HEK293 (cell line): ENCODE measurements around the gene NKPD1.

ENCODE experiments used
- CTCF ChIA-PET: fragments of 350-600 bp; formaldehyde crosslinking; extraction: SDS; loops from one replicate; lab custom pipeline; 2021; ENCODE audit warnings: antibody characterized with exemption; lab: Yijun Ruan, JAX
- POLR2A ChIA-PET: fragments of 300-600 bp; formaldehyde crosslinking; extraction: SDS; loops from one replicate; lab custom pipeline; 2020; ENCODE audit warnings: antibody characterized with exemption, inconsistent platforms; lab: Yijun Ruan, JAX
- H3K27ac ChIP-seq: fragments of 200-500 bp; sonication (Bioruptor generic); 2 replicates; pipeline ENCODE4 v1.5.1; 2014; ENCODE audit warnings: low read depth, low read length, control low read depth, inconsistent platforms; ENCODE audit errors: extremely low read depth
- H3K36me3 ChIP-seq, 2 experiments: fragments of 200-500 bp in 1 of 2; sonication (Bioruptor generic) in 1 of 2; 1 replicate in 1 of 2; 2 replicates in 1 of 2; pipeline ENCODE4 v1.5.1; 2014 to 2017; ENCODE audit warnings: inconsistent platforms in 2 of 2, low read length in 2 of 2; ENCODE audit not compliant: control insufficient read depth in 2 of 2, insufficient read depth in 1 of 2
- H3K4me1 ChIP-seq: fragments of 200-500 bp; sonication (Bioruptor generic); 2 replicates; pipeline ENCODE4 v1.5.1; 2014; ENCODE audit warnings: mild to moderate bottlenecking, low read length, inconsistent platforms; ENCODE audit not compliant: control insufficient read depth, insufficient read depth
- H3K4me3 ChIP-seq: 2 replicates; pipeline ENCODE4 v1.5.1; 2011; ENCODE audit warnings: low read depth, mild to moderate bottlenecking, control low read depth, low read length, moderate library complexity
- H3K9me3 ChIP-seq: fragments of 200-500 bp; sonication (Bioruptor generic); 2 replicates; pipeline ENCODE4 v1.5.1; 2014; ENCODE audit warnings: low read depth, low read length, inconsistent platforms; ENCODE audit not compliant: control insufficient read depth, insufficient read depth
- GLIS1 ChIP-seq: fragments of 450-650 bp; formaldehyde crosslinking; IDR thresholded peaks from 2 replicates; pipeline ENCODE4 v1.5.1; 2016; ENCODE audit warnings: missing biosample characterization, missing genetic modification characterization
- SCRT2 ChIP-seq: fragments of 450-650 bp; formaldehyde crosslinking; IDR thresholded peaks from 2 replicates; pipeline ENCODE4 v1.5.1; 2016; ENCODE audit warnings: missing biosample characterization, missing genetic modification characterization
- ZBTB11 ChIP-seq: fragments of 450-650 bp; formaldehyde crosslinking; conservative IDR thresholded peaks from 2 replicates; pipeline ENCODE4 v1.5.1; 2016; ENCODE audit warnings: low read depth, missing biosample characterization, missing genetic modification characterization
- ZBTB7A ChIP-seq: fragments of 450-650 bp; formaldehyde crosslinking; IDR thresholded peaks from 2 replicates; pipeline ENCODE4 v1.5.1; 2016; ENCODE audit warnings: low read depth, missing biosample characterization, missing genetic modification characterization
- ZFHX2 ChIP-seq: fragments of 450-650 bp; formaldehyde crosslinking; conservative IDR thresholded peaks from 2 replicates; pipeline ENCODE4 v1.5.1; 2016; ENCODE audit warnings: missing biosample characterization, missing genetic modification characterization
- ZFP41 ChIP-seq: fragments of 450-650 bp; formaldehyde crosslinking; IDR thresholded peaks from 2 replicates; pipeline ENCODE4 v1.5.1; 2016; ENCODE audit warnings: missing biosample characterization, missing genetic modification characterization, borderline replicate concordance
- ZFP69B ChIP-seq: fragments of 450-650 bp; formaldehyde crosslinking; IDR thresholded peaks from 2 replicates; pipeline ENCODE4 v1.5.1; 2016; ENCODE audit warnings: missing biosample characterization, missing genetic modification characterization
- ZIC2 ChIP-seq: fragments of 450-650 bp; formaldehyde crosslinking; IDR thresholded peaks from 2 replicates; pipeline ENCODE4 v1.5.1; 2016; ENCODE audit warnings: missing biosample characterization, missing genetic modification characterization
- ZNF169 ChIP-seq: fragments of 450-650 bp; formaldehyde crosslinking; IDR thresholded peaks from 2 replicates; pipeline ENCODE4 v1.5.1; 2016; ENCODE audit warnings: missing biosample characterization, missing genetic modification characterization
- ZNF223 ChIP-seq: fragments of 450-650 bp; formaldehyde crosslinking; IDR thresholded peaks from 2 replicates; pipeline ENCODE4 v1.5.1; 2016; ENCODE audit warnings: missing biosample characterization, missing genetic modification characterization
- ZNF341 ChIP-seq: fragments of 450-650 bp; formaldehyde crosslinking; IDR thresholded peaks from 2 replicates; pipeline ENCODE4; 2016; ENCODE audit warnings: low read depth, missing biosample characterization, missing genetic modification characterization
- ZNF354C ChIP-seq: fragments of 450-650 bp; formaldehyde crosslinking; IDR thresholded peaks from 2 replicates; pipeline ENCODE4 v1.5.1; 2016; ENCODE audit warnings: missing biosample characterization, missing genetic modification characterization, low read depth, borderline replicate concordance
- ZNF366 ChIP-seq: fragments of 450-650 bp; formaldehyde crosslinking; conservative IDR thresholded peaks from 2 replicates; pipeline ENCODE4 v1.5.1; 2016; ENCODE audit warnings: missing biosample characterization, missing genetic modification characterization
- ZNF423 ChIP-seq: fragments of 450-650 bp; formaldehyde crosslinking; IDR thresholded peaks from 2 replicates; pipeline ENCODE4 v1.5.1; 2016; ENCODE audit warnings: missing biosample characterization, missing genetic modification characterization
- ZNF548 ChIP-seq: fragments of 450-650 bp; formaldehyde crosslinking; IDR thresholded peaks from 2 replicates; pipeline ENCODE4 v1.5.1; 2016; ENCODE audit warnings: missing biosample characterization, missing genetic modification characterization
- ZNF558 ChIP-seq: fragments of 450-650 bp; formaldehyde crosslinking; IDR thresholded peaks from 2 replicates; pipeline ENCODE4 v1.5.1; 2016; ENCODE audit warnings: missing biosample characterization, missing genetic modification characterization
- ZNF624 ChIP-seq: fragments of 450-650 bp; formaldehyde crosslinking; IDR thresholded peaks from 2 replicates; pipeline ENCODE4 v1.5.1; 2017; ENCODE audit warnings: missing biosample characterization, missing genetic modification characterization
- ZNF677 ChIP-seq: fragments of 450-650 bp; IDR thresholded peaks from 2 replicates; pipeline ENCODE4 v1.5.0; 2018; ENCODE audit warnings: missing biosample characterization, mild to moderate bottlenecking, missing genetic modification characterization, moderate library complexity
- ZNF707 ChIP-seq: fragments of 450-650 bp; formaldehyde crosslinking; IDR thresholded peaks from 2 replicates; pipeline ENCODE4 v1.5.1; 2016; ENCODE audit warnings: missing biosample characterization, missing genetic modification characterization
- ZSCAN30 ChIP-seq: fragments of 450-650 bp; IDR thresholded peaks from 2 replicates; pipeline ENCODE4 v1.5.1; 2018; ENCODE audit warnings: missing biosample characterization, mild to moderate bottlenecking, missing genetic modification characterization, moderate library complexity
- TF ChIP-seq, protein P1 (sequence below): fragments of 450-650 bp; formaldehyde crosslinking; IDR thresholded peaks from 2 replicates; pipeline ENCODE4 v1.5.1; 2016; ENCODE audit warnings: missing biosample characterization, missing genetic modification characterization
- TF ChIP-seq, protein P2 (sequence below): fragments of 450-650 bp; formaldehyde crosslinking; conservative IDR thresholded peaks from 2 replicates; pipeline ENCODE4 v1.5.1; 2016; ENCODE audit warnings: low read depth, missing biosample characterization, missing genetic modification characterization

Gene NKPD1

GRCh38 chr19:45118106-45118505, 42.7 kb downstream of the NKPD1 start:
- H3K27ac ChIP-seq: no peak overlapping the region
- no peak overlapping the region for H3K4me3 ChIP-seq
- ChIA-PET CTCF (interaction anchor here (0.6 to 1.3 kb wide), 5 partner anchors 8 to 27 kb away, joined by 3 to 5 read pairs (median 4); no protein-coding TSS in a partner anchor), POLR2A (interaction anchor here (0.8 to 1.3 kb wide), 2 partner anchors 15 to 26 kb away, joined by 3 to 7 read pairs; no protein-coding TSS in a partner anchor)
- no peaks in the 10 kb centered on the region; a peak in 1 of 3 replicates for H3K36me3 ChIP-seq
- peaks cover 23% of the 10 kb centered on the region for H3K4me1 ChIP-seq
- no peaks in the 10 kb centered on the region for H3K9me3 ChIP-seq
- no peak for TF ChIP-seq ZNF624 (tag by site-specific recombination)
- TF ChIP-seq ZIC2 (tag by site-specific recombination): no peak
- TF ChIP-seq ZNF558 (tag by site-specific recombination): no peak
- no peak for TF ChIP-seq ZNF169 (tag by site-specific recombination)
- TF ChIP-seq ZFHX2 (tag by site-specific recombination): no peak
- no peak for TF ChIP-seq ZBTB11 (tag by site-specific recombination)
- no peak for TF ChIP-seq ZSCAN30 (tag by site-specific recombination)
- no peak for TF ChIP-seq ZNF366 (tag by site-specific recombination)
- TF ChIP-seq ZNF548 (tag by site-specific recombination): no peak

DNA sequence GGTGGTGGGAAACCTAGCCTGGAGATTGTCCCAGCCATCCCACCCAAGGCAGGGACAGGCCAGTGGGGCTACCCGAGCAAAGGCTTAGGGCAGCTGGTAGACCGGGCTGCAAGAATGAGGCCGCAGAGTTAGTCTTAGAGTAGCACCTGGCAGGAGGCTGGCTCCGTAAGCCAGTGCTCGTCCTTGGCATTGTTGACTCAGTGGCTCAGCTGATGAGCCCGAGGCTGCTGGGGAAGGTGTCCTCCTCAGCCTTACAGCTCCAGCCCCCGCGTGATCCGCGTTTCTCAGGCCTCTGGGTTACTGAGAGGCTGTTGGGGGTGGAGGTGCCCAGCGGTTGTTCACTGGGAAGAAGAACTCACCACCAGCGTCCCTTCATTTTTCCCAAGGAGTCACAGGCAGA, 43.1 kb downstream of the NKPD1 start:
- peaks cover 26% of the 10 kb centered on the region for H3K4me1 ChIP-seq
- no peak overlapping the region for H3K4me3 ChIP-seq
- ChIA-PET CTCF (interaction anchor here (0.7 to 1.3 kb wide), 3 partner anchors 9 to 26 kb away, joined by 3 to 5 read pairs (median 3); no protein-coding TSS in a partner anchor), POLR2A (interaction anchor here (0.8 to 1.3 kb wide), 2 partner anchors 14 to 26 kb away, joined by 3 to 7 read pairs; no protein-coding TSS in a partner anchor)
- H3K27ac ChIP-seq: 0 out of 2 replicates have a peak overlapping the region, but pooled peaks have one; percentile 31
- no peaks in the 10 kb centered on the region for H3K9me3 ChIP-seq
- no peaks in the 10 kb centered on the region; a peak in 1 of 3 replicates for H3K36me3 ChIP-seq
- TF ChIP-seq ZFP69B (tag by site-specific recombination) (no peak), ZNF677 (no peak), ZBTB7A (tag by site-specific recombination) (no peak), ZNF423 (tag by site-specific recombination) (no peak)
- TF ChIP-seq, protein P1, sequence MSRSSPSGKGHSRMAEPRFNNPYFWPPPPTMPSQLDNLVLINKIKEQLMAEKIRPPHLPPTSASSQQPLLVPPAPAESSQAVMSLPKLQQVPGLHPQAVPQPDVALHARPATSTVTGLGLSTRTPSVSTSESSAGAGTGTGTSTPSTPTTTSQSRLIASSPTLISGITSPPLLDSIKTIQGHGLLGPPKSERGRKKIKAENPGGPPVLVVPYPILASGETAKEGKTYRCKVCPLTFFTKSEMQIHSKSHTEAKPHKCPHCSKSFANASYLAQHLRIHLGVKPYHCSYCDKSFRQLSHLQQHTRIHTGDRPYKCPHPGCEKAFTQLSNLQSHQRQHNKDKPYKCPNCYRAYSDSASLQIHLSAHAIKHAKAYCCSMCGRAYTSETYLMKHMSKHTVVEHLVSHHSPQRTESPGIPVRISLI (tag by site-specific recombination): no peak
- TF ChIP-seq, all 188 proteins: peak for 0

DNA sequence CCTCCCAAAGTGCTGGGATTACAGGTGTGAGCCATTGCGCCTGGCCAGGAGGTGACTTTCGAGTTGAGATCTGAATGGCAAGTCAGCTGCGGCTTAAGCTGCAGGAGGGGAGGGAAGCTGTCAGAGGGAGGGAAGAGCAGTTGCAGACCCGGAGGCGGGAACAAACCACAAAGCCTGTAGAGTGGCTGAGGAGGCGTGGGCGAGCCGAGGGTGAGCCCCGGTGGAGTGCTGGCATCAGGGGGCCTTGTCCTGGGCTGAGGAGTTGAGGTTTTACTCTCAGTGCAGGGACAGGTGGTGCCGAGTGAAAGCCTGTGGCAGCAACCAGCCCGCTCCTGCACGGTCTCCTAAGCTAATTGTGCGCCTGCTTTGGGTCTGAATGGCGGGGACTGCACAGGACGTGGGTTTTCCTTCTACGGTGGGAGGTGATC, 43.6 kb downstream of the NKPD1 start:
- CTCF ChIA-PET: interaction anchor here (1.0 to 1.3 kb wide), 2 partner anchors 26 kb away, joined by 3 to 5 read pairs; no protein-coding TSS in a partner anchor
- Histone ChIP-seq H3K36me3 (no peaks in the 10 kb centered on the region; a peak in 1 of 3 replicates), H3K4me3 (no peak overlapping the region), H3K9me3 (no peaks in the 10 kb centered on the region), H3K27ac (0 out of 2 replicates have a peak overlapping the region, but pooled peaks have one; percentile 31), H3K4me1 (peaks cover 26% of the 10 kb centered on the region)
- POLR2A ChIA-PET: interaction anchor here (0.8 to 1.3 kb wide), 2 partner anchors 14 to 25 kb away, joined by 3 to 7 read pairs; no protein-coding TSS in a partner anchor
- TF ChIP-seq SCRT2: 0 out of 2 replicates have a peak, but pooled peaks have one; percentile 30
- TF ChIP-seq ZNF223 (tag by site-specific recombination): no peak
- TF ChIP-seq ZNF341 (tag by site-specific recombination): peak; percentile 89
- TF ChIP-seq ZFHX2 (tag by site-specific recombination): peak; percentile 96
- TF ChIP-seq ZNF354C (tag by site-specific recombination): no peak
- TF ChIP-seq ZFP41: no peak
- peak; percentile 80 for TF ChIP-seq GLIS1 (tag by site-specific recombination)
- TF ChIP-seq, protein P2, sequence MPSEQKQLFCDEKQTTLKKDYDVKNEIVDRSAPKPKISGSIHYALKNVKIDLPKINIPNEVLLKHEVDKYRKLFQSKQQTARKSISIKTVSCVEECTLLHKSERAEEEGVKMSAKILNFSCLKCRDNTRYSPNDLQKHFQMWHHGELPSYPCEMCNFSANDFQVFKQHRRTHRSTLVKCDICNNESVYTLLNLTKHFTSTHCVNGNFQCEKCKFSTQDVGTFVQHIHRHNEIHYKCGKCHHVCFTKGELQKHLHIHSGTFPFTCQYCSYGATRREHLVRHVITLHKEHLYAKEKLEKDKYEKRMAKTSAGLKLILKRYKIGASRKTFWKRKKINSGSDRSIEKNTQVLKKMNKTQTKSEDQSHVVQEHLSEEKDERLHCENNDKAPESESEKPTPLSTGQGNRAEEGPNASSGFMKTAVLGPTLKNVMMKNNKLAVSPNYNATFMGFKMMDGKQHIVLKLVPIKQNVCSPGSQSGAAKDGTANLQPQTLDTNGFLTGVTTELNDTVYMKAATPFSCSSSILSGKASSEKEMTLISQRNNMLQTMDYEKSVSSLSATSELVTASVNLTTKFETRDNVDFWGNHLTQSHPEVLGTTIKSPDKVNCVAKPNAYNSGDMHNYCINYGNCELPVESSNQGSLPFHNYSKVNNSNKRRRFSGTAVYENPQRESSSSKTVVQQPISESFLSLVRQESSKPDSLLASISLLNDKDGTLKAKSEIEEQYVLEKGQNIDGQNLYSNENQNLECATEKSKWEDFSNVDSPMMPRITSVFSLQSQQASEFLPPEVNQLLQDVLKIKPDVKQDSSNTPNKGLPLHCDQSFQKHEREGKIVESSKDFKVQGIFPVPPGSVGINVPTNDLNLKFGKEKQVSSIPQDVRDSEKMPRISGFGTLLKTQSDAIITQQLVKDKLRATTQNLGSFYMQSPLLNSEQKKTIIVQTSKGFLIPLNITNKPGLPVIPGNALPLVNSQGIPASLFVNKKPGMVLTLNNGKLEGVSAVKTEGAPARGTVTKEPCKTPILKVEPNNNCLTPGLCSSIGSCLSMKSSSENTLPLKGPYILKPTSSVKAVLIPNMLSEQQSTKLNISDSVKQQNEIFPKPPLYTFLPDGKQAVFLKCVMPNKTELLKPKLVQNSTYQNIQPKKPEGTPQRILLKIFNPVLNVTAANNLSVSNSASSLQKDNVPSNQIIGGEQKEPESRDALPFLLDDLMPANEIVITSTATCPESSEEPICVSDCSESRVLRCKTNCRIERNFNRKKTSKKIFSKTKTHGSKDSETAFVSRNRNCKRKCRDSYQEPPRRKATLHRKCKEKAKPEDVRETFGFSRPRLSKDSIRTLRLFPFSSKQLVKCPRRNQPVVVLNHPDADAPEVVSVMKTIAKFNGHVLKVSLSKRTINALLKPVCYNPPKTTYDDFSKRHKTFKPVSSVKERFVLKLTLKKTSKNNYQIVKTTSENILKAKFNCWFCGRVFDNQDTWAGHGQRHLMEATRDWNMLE (tag by site-specific recombination): no peak
- no peak for TF ChIP-seq ZNF707 (tag by site-specific recombination)
